Hindlimb muscle (tissue), 1 donor: ENCODE data around the gene FOXI1. TPM values are rescaled to one million over a fixed set of nuclear protein-coding genes. Genes with fewer than 3 reads are reported as not detected.

ENCODE experiments used
- DNase-seq: peaks from one replicate; pipeline ENCODE4 v3.0.0-alpha.2; 2013
- polyA plus RNA-seq: library from polyadenylated mRNA; unstranded; fragments of 120-200 nt; gene quantifications from one replicate; pipeline ENCODE4 v1.2.1, GENCODE V29; 2013; ENCODE audit not compliant: insufficient read length

FOXI1 gene
- polyA plus RNA-seq, 1 donor = not detected

GRCh38 chr5:170151097-170151831, 45.6 kb downstream of the FOXI1 start:
- no peak for DNase-seq

- no peak for DNase-seq
These were observed 47.1 kb downstream of the FOXI1 start for GRCh38 chr5:170152767-170153166.

GRCh38 chr5:170154297-170154696, 48.6 kb downstream of the FOXI1 start:
- no peak for DNase-seq

GRCh38 chr5:170154744-170155143, 49.0 kb downstream of the FOXI1 start:
- no peak for DNase-seq

- DNase-seq = no peak
These were observed 50.1 kb downstream of the FOXI1 start for GRCh38 chr5:170155771-170156170.

GRCh38 chr5:170159101-170159698, 53.5 kb downstream of the FOXI1 start:
- DNase-seq = no peak

Other genes starting within 250 kb of the FOXI1 start
- 0.19 TPM for gene INSYN2B, start 125.4 kb upstream of the FOXI1 start, polyA plus RNA-seq
- 0.35 TPM for gene C5orf58, start 127.1 kb downstream of the FOXI1 start, polyA plus RNA-seq
- 7.4 TPM for gene LCP2, start 191.9 kb downstream of the FOXI1 start, polyA plus RNA-seq